Stomach (tissue), 4 donors: ENCODE results near the gene MAPKAPK2.

Source experiments
- EP300 ChIP-seq: sonication (generic); formaldehyde crosslinking; IDR thresholded peaks from one replicate; pipeline ENCODE4 v1.6.1; 2017; ENCODE audit warnings: antibody characterized with exemption
- POLR2A ChIP-seq, 4 donors: fragments of 450-650 bp; IDR thresholded peaks; one replicate each; pipeline ENCODE4 v1.6.1; 2016; ENCODE audit warnings: antibody characterized with exemption in 4 of 4, control low read depth in 2 of 4, mild to moderate bottlenecking in 1 of 4, moderate library complexity in 1 of 4
- TF ChIP-seq, protein P1 (sequence below), 7 experiments: fragments of 450-650 bp in 4 of 7; fragments of 200-600 bp in 3 of 7; sonication (generic) in 3 of 7; IDR thresholded peaks; one replicate each; pipeline ENCODE4 v1.5.1; 2016 to 2019; ENCODE audit warnings: antibody characterized with exemption in 7 of 7, control low read depth in 2 of 7, mild to moderate bottlenecking in 1 of 7

GRCh38 chr1:206742719-206743383, 58.1 kb downstream of the MAPKAPK2 start:
- TF ChIP-seq POLR2A (IDR thresholded peaks at IDR 0.05) (no peak), EP300 (no peak)
- TF ChIP-seq, protein P1, sequence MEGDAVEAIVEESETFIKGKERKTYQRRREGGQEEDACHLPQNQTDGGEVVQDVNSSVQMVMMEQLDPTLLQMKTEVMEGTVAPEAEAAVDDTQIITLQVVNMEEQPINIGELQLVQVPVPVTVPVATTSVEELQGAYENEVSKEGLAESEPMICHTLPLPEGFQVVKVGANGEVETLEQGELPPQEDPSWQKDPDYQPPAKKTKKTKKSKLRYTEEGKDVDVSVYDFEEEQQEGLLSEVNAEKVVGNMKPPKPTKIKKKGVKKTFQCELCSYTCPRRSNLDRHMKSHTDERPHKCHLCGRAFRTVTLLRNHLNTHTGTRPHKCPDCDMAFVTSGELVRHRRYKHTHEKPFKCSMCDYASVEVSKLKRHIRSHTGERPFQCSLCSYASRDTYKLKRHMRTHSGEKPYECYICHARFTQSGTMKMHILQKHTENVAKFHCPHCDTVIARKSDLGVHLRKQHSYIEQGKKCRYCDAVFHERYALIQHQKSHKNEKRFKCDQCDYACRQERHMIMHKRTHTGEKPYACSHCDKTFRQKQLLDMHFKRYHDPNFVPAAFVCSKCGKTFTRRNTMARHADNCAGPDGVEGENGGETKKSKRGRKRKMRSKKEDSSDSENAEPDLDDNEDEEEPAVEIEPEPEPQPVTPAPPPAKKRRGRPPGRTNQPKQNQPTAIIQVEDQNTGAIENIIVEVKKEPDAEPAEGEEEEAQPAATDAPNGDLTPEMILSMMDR (IDR thresholded peaks at IDR 0.05): no peak
